K562 (cell line): Measurements from ENCODE around the gene RBM26. TPM values are rescaled to one million over a fixed set of nuclear protein-coding genes. Genes with fewer than 3 reads are reported as not detected.

Experiments used
- ATAC-seq: fragments of 200-7000 bp; cut with Tn5 transposase; 3 replicates; pipeline ENCODE4 v1.9.1; 2020; ENCODE audit warnings: moderate library complexity
- BruUV-seq: library from RNA; stranded (reverse); fragments of 400-500 nt; replicated peaks from 2 replicates; lab custom pipeline; 2021; lab: Mats Ljungman, UMichigan
- CTCF ChIA-PET: fragments of 300-600 bp; formaldehyde crosslinking; extraction: SDS; loops from one replicate; lab custom pipeline; 2021; ENCODE audit warnings: low intra/inter-chr PET ratio; lab: Yijun Ruan, JAX
- POLR2A ChIA-PET: fragments of 300-600, 350-650 bp; sonication (Branson Sonifier 250); formaldehyde crosslinking; extraction: SDS; loops from one replicate; lab custom pipeline; 2021; ENCODE audit warnings: antibody characterized with exemption, inconsistent platforms; lab: Yijun Ruan, JAX
- DNase-seq, 4 experiments: peaks; one replicate each; pipeline versions ENCODE4 v3.0.0 to v3.0.0-alpha.2; 2011 to 2018; ENCODE audit warnings: low spot score in 3 of 4, mixed read lengths in 3 of 4; ENCODE audit errors: extremely low read depth in 1 of 4
- FAIRE-seq: peaks from 2 replicates; lab custom pipeline; 2011; peaks lifted over from hg19 to GRCh38; lab: Jason Lieb, UNC
- H2AFZ ChIP-seq: 2 replicates; pipeline ENCODE4 v1.6.0; 2011; ENCODE audit warnings: low read depth, low read length, control low read depth, inconsistent platforms
- H3K27ac ChIP-seq: fragments of 200-600 bp; 3 replicates; pipeline ENCODE4 v1.8.0; 2011; ENCODE audit warnings: low read depth, mild to moderate bottlenecking, control low read depth, inconsistent platforms, low read length, moderate library complexity, mixed read lengths; ENCODE audit errors: extremely low read depth
- H3K27me3 ChIP-seq, 2 experiments: fragments of 300-600 bp in 1 of 2; 2 replicates in 1 of 2; 3 replicates in 1 of 2; pipeline versions ENCODE4 v1.6.0 to v1.8.0; 2011; ENCODE audit warnings: inconsistent platforms in 2 of 2, low read length in 2 of 2, mild to moderate bottlenecking in 1 of 2, mixed read lengths in 1 of 2, moderate library complexity in 1 of 2; ENCODE audit not compliant: control insufficient read depth in 2 of 2, insufficient read depth in 2 of 2
- H3K36me3 ChIP-seq: fragments of 300-600 bp; 3 replicates; pipeline ENCODE4 v1.8.0; 2011; ENCODE audit warnings: mild to moderate bottlenecking, low read length, inconsistent platforms; ENCODE audit not compliant: control insufficient read depth, insufficient read depth
- H3K4me1 ChIP-seq, 2 experiments: fragments of 200-600 bp in 1 of 2; replicated peaks in 1 of 2; 2 replicates in 1 of 2; 3 replicates in 1 of 2; pipeline versions ENCODE4 v1.5.1 to v1.8.0; 2011; ENCODE audit warnings: inconsistent platforms in 2 of 2, low read length in 2 of 2, mild to moderate bottlenecking in 1 of 2, mixed read lengths in 1 of 2, moderate library complexity in 1 of 2; ENCODE audit not compliant: control insufficient read depth in 2 of 2, insufficient read depth in 2 of 2
- H3K4me2 ChIP-seq: 2 replicates; pipeline ENCODE4 v1.6.1; 2011; ENCODE audit warnings: low read length, control low read depth, inconsistent platforms, mixed read lengths; ENCODE audit not compliant: insufficient read depth
- H3K4me3 ChIP-seq: fragments of 200-600 bp; sonication (generic), shearing (Covaris generic); 2 replicates; pipeline ENCODE4 v1.5.1; 2016; ENCODE audit warnings: control low read depth, inconsistent platforms
- H3K79me2 ChIP-seq: fragments of 200-600 bp; 3 replicates; pipeline ENCODE4 v1.8.0; 2011; ENCODE audit warnings: low read length, inconsistent platforms; ENCODE audit not compliant: control insufficient read depth, insufficient read depth
- H3K9ac ChIP-seq, 2 experiments: 2 replicates each; pipeline versions ENCODE4 v1.6.0 to v1.6.1; 2011; ENCODE audit warnings: low read depth in 2 of 2, low read length in 2 of 2, control low read depth in 1 of 2, inconsistent platforms in 1 of 2, mild to moderate bottlenecking in 1 of 2, mixed read lengths in 1 of 2; ENCODE audit not compliant: insufficient read depth in 1 of 2
- H3K9me1 ChIP-seq: one replicate; pipeline ENCODE4 v1.6.0; 2011; ENCODE audit warnings: inconsistent platforms, mild to moderate bottlenecking, low read length, moderate library complexity; ENCODE audit not compliant: control insufficient read depth, insufficient read depth
- H3K9me3 ChIP-seq: replicated peaks from 2 replicates; pipeline ENCODE4 v1.5.1; 2011; ENCODE audit warnings: low read depth, low read length, inconsistent platforms; ENCODE audit not compliant: control insufficient read depth, insufficient read depth
- H4K20me1 ChIP-seq: replicated peaks from 2 replicates; pipeline ENCODE4 v1.6.1; 2011; ENCODE audit warnings: low read length, inconsistent platforms, mixed read lengths; ENCODE audit not compliant: control insufficient read depth, insufficient read depth
- CCNT2 ChIP-seq: IDR thresholded peaks from 2 replicates; pipeline ENCODE4 v1.6.1; 2011; ENCODE audit warnings: borderline replicate concordance, low read depth, mild to moderate bottlenecking, moderate library complexity, mixed read lengths, low read length; ENCODE audit not compliant: insufficient read length; ENCODE audit errors: extremely low read depth
- CHD2 ChIP-seq: IDR thresholded peaks from 2 replicates; pipeline ENCODE4 v1.6.1; 2011; ENCODE audit warnings: low read depth, low read length
- FOXP1 ChIP-seq: sonication (generic); formaldehyde crosslinking; IDR thresholded peaks from 2 replicates; pipeline ENCODE4 v1.8.0; 2022; ENCODE audit warnings: mild to moderate bottlenecking, missing genetic modification reagents
- HMG20B ChIP-seq: fragments of 250-450 bp; sonication (Bioruptor Pico); IDR thresholded peaks from 2 replicates; pipeline ENCODE4 v1.5.0; 2021; ENCODE audit warnings: mild to moderate bottlenecking
- RCOR1 ChIP-seq, 2 experiments: IDR thresholded peaks; 2 replicates each; pipeline ENCODE4 v1.6.1; 2012; ENCODE audit warnings: low read depth in 2 of 2, low read length in 2 of 2, borderline replicate concordance in 1 of 2, improper control_type of control experiment in 1 of 2
- RFX5 ChIP-seq: IDR thresholded peaks from 2 replicates; pipeline ENCODE4 v1.6.1; 2011; ENCODE audit warnings: low read depth, mild to moderate bottlenecking, improper control_type of control experiment, low read length
- SMARCA4 ChIP-seq: fragments of 450-650 bp; IDR thresholded peaks from 2 replicates; pipeline ENCODE4 v1.6.1; 2016
- ZNF766 ChIP-seq: fragments of 200-800 bp; sonication (Bioruptor generic); conservative IDR thresholded peaks from 2 replicates; pipeline ENCODE4 v1.6.1; 2016; ENCODE audit warnings: missing genetic modification characterization, missing compliant biosample characterization
- ZNF785 ChIP-seq: fragments of 250-450 bp; sonication (Bioruptor Pico); IDR thresholded peaks from 2 replicates; pipeline ENCODE4 v1.4.0; 2020; ENCODE audit warnings: mild to moderate bottlenecking
- WGBS: fragments of 100-300 bp; shearing (Covaris generic); methylation state at CpG from one replicate; pipeline ENCODE4 v1.1.6; 2016; ENCODE audit warnings: low coverage, mixed read lengths; ENCODE audit not compliant: insufficient coverage; ENCODE audit errors: missing lambda C conversion rate; 5-methylcytosine and 5-hydroxymethylcytosine counted together
- in situ Hi-C: fragments of 300-500 bp; cut with MboI; formaldehyde crosslinking; loops from 4 replicates; pipeline ENCODE4 v1.15.0; 2018; ENCODE audit warnings: inconsistent platforms, mixed read lengths
- intact Hi-C: fragments of 100-400 bp; cut with micrococcal nuclease; formaldehyde crosslinking; loops from 2 replicates; pipeline ENCODE4 v1.14.2; 2022
- polyA plus RNA-seq, 8 experiments: library from polyadenylated mRNA; depleted of rRNA in 4 of 8; stranded (reverse) in 5 of 8; unstranded in 3 of 8; fragments of >200 nt; fragmentation: Nextera tagmentation in 2 of 8; fragmentation: Illumina TruSeq in 1 of 8; extraction: Ambion mirVana in 2 of 8; extraction: Trizol in 1 of 8; gene quantifications; 2 replicates each; pipeline versions ENCODE4 v1.2.1 to v1.2.3, GENCODE V29; 2011 to 2014; ENCODE audit warnings: inconsistent platforms in 1 of 8, missing spikeins in 1 of 8
- total RNA-seq, 7 experiments: library from RNA; depleted of rRNA in 6 of 7; stranded (reverse); fragments of >200 nt in 6 of 7; fragmentation: Illumina TruSeq in 2 of 7; extraction: Trizol in 2 of 7; gene quantifications; 2 replicates each; pipeline versions ENCODE4 v1.2.1 to v1.2.3, GENCODE V29; 2011 to 2021; ENCODE audit warnings: low replicate concordance in 1 of 7
- TF ChIP-seq, protein P1 (sequence below): fragments of 250-450 bp; sonication (Bioruptor Pico); IDR thresholded peaks from 2 replicates; pipeline ENCODE4 v1.8.0; 2021; ENCODE audit warnings: mild to moderate bottlenecking, moderate library complexity
- TF ChIP-seq, protein P2 (sequence below), 2 experiments: fragments of 450-650 bp in 1 of 2; sonication (generic) in 1 of 2; formaldehyde crosslinking in 1 of 2; IDR thresholded peaks; 2 replicates each; pipeline versions ENCODE4 v1.7.1 to v1.9.0; 2016 to 2022; ENCODE audit warnings: inconsistent platforms in 1 of 2, mild to moderate bottlenecking in 1 of 2, missing genetic modification reagents in 1 of 2

RBM26 gene
- total and polyA plus RNA-seq, 9 of the 15 experiments (the other 6 are each of a cell fraction or from before 2014, with no cell fraction given), result 10.0 to 42.4 (median 26.4) TPM

DNA sequence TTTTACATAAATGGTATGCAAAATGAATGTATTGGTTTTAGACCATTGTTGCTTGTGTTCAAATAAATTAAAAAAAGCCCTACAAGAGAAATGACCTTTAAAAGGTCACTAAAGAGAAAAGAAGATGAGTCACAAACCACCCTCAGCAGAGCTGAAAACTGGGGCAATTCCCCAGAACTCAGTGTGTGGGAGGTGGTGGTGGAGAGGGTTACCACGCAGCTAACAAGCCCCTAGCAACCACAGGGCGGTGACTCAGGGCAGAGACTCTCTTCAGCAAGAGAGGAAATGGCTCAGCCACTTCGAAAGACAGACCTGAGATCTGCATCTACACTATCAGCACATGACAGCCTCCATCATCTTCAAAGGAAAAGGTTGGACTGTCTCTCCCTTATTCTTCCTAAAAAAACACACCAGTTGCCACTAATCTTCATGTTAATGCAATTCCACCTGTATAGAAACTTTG is 45.5 kb upstream of the RBM26 start (continued):
- TF ChIP-seq RFX5 (peak; percentile 84), CCNT2 (peak; percentile 40), RCOR1 (IDR thresholded peaks at IDR 0.05; ENCODE audit: borderline replicate concordance in 1 of 2, low read depth in 2 of 2, low read length in 2 of 2) (peak in 1 of 2 experiments; percentile 34; a peak in 1 of 4 replicates), SMARCA4 (peak; percentile 80)
- TF ChIP-seq, protein P1, sequence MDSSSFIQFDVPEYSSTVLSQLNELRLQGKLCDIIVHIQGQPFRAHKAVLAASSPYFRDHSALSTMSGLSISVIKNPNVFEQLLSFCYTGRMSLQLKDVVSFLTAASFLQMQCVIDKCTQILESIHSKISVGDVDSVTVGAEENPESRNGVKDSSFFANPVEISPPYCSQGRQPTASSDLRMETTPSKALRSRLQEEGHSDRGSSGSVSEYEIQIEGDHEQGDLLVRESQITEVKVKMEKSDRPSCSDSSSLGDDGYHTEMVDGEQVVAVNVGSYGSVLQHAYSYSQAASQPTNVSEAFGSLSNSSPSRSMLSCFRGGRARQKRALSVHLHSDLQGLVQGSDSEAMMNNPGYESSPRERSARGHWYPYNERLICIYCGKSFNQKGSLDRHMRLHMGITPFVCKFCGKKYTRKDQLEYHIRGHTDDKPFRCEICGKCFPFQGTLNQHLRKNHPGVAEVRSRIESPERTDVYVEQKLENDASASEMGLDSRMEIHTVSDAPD, result no peak

DNA sequence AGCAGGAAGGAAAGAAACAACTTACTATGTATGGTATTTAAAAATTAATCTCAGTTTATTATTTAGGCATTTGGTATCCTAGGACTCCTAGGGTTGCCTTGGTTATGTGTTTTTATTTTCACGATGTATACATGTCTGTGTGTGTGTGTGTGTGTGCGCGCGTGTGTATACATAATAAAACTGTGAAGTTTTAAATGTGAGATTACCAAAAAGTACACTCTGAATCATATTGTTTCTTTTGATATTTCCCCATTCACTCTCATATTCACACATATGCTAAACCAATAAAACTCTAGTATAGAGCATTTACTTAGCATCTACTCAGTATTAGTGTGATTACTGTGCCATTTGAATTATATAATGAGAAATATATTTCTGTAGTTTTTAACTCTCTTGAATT is 44.1 kb upstream of the RBM26 start:
- ChIA-PET POLR2A (no interaction called here), CTCF (no interaction called here)
- Histone ChIP-seq H3K9ac (no peak overlapping the region), H4K20me1 (no peaks in the 10 kb centered on the region), H3K27ac (no peak overlapping the region), H3K9me1 (no peaks in the 10 kb centered on the region), H3K4me2 (no peak overlapping the region), H2AFZ (peak overlapping the region; percentile 54; the same call in 1 of the 2 replicates), H3K4me1 (peaks cover 0 to 13% of the 10 kb centered on the region in 2 experiments; a peak in 3 of 5 replicates), H3K27me3 (no peaks in the 10 kb centered on the region), H3K4me3 (no peak overlapping the region), H3K9me3 (no peaks in the 10 kb centered on the region; the same call in 1 of the 2 replicates), H3K36me3 (no peaks in the 10 kb centered on the region), H3K79me2 (no peaks in the 10 kb centered on the region)
- intact Hi-C loops, result no loop called here
- ATAC-seq (no peak), FAIRE-seq (peak; percentile 11), DNase-seq (no peak)
- in situ Hi-C loops, result no loop called here
- WGBS, result 83% methylated on average over 4 of the region's 4 CpGs
- no TSS peak for BruUV-seq
- TF ChIP-seq FOXP1 (no peak), ZNF766 (CRISPR knock-in tag) (no peak), HMG20B (no peak), CHD2 (no peak), ZNF785 (no peak)
- TF ChIP-seq, protein P2, sequence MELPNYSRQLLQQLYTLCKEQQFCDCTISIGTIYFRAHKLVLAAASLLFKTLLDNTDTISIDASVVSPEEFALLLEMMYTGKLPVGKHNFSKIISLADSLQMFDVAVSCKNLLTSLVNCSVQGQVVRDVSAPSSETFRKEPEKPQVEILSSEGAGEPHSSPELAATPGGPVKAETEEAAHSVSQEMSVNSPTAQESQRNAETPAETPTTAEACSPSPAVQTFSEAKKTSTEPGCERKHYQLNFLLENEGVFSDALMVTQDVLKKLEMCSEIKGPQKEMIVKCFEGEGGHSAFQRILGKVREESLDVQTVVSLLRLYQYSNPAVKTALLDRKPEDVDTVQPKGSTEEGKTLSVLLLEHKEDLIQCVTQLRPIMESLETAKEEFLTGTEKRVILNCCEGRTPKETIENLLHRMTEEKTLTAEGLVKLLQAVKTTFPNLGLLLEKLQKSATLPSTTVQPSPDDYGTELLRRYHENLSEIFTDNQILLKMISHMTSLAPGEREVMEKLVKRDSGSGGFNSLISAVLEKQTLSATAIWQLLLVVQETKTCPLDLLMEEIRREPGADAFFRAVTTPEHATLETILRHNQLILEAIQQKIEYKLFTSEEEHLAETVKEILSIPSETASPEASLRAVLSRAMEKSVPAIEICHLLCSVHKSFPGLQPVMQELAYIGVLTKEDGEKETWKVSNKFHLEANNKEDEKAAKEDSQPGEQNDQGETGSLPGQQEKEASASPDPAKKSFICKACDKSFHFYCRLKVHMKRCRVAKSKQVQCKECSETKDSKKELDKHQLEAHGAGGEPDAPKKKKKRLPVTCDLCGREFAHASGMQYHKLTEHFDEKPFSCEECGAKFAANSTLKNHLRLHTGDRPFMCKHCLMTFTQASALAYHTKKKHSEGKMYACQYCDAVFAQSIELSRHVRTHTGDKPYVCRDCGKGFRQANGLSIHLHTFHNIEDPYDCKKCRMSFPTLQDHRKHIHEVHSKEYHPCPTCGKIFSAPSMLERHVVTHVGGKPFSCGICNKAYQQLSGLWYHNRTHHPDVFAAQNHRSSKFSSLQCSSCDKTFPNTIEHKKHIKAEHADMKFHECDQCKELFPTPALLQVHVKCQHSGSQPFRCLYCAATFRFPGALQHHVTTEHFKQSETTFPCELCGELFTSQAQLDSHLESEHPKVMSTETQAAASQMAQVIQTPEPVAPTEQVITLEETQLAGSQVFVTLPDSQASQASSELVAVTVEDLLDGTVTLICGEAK (IDR thresholded peaks at IDR 0.05), result no peak
- TF ChIP-seq, protein P2 (CRISPR knock-in tag; IDR thresholded peaks at IDR 0.05), result no peak
